ENCODE results near the gene IQSEC3.
"Not testable (repeated sequence)": the region's sequence is repeated elsewhere in the genome, so short reads cannot be mapped to it uniquely, and the experiment has no call there.

The IQSEC3 gene

DNA sequence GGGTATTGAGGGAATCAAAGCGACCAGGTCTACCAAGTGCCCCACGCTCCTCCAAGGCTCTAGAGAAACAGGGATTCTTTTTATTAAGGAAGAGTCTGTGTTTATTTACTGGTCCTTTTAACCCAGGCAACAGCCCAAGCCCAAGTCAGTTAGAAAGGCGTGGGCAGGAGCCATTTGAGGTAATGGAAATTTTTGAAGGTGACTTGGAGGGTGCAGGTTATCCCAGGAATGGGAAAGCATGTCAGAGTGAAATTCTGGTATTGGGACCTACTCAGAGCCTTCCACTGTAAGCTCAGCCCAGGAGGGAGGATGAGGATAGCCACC is 144.5 kb downstream of the IQSEC3 start:
- peaks cover 25 to 38% of the 10 kb centered on the region in 2 donors for H3K4me1 ChIP-seq (ENCODE audit: control insufficient read depth in 1 of 2, insufficient read depth in 2 of 2, low read length in 2 of 2)
- H3K4me3 ChIP-seq (ENCODE audit: low read depth in 1 of 2, low read length in 2 of 2) = no peak overlapping the region
- no peaks in the 10 kb centered on the region for H3K9me3 ChIP-seq (ENCODE audit: control insufficient read depth in 1 of 2, low read length in 2 of 2)
- no peak overlapping the region for H3K27ac ChIP-seq (ENCODE audit: low read depth, low read length)
- no peak overlapping the region for H3K9ac ChIP-seq (ENCODE audit: low read depth in 1 of 2, low read length in 2 of 2)
- H3K36me3 ChIP-seq (ENCODE audit: control insufficient read depth in 1 of 2, insufficient read depth in 2 of 2, low read length in 2 of 2) = no peaks in the 10 kb centered on the region
- H3K27me3 ChIP-seq (ENCODE audit: control insufficient read depth in 1 of 2, insufficient read depth in 2 of 2, low read length in 2 of 2) = peaks cover 0 to 6% of the 10 kb centered on the region in 2 donors

GRCh38 chr12:211639-212414 is 145.3 kb downstream of the IQSEC3 start:
- Histone ChIP-seq H3K27ac (ENCODE audit: low read depth, low read length) (no peak overlapping the region), H3K4me1 (ENCODE audit: control insufficient read depth in 1 of 2, insufficient read depth in 2 of 2, low read length in 2 of 2) (peaks cover 25 to 38% of the 10 kb centered on the region in 2 donors), H3K27me3 (ENCODE audit: control insufficient read depth in 1 of 2, insufficient read depth in 2 of 2, low read length in 2 of 2) (peaks cover 0 to 6% of the 10 kb centered on the region in 2 donors), H3K4me3 (ENCODE audit: low read depth in 1 of 2, low read length in 2 of 2) (peak overlapping the region in 1 of 2 donors; percentile 60), H3K9ac (ENCODE audit: low read depth in 1 of 2, low read length in 2 of 2) (no peak overlapping the region), H3K36me3 (ENCODE audit: control insufficient read depth in 1 of 2, insufficient read depth in 2 of 2, low read length in 2 of 2) (no peaks in the 10 kb centered on the region), H3K9me3 (ENCODE audit: control insufficient read depth in 1 of 2, low read length in 2 of 2) (no peaks in the 10 kb centered on the region)

- Histone ChIP-seq H3K9ac (ENCODE audit: low read depth in 1 of 2, low read length in 2 of 2) (no peak overlapping the region), H3K4me3 (ENCODE audit: low read depth in 1 of 2, low read length in 2 of 2) (peak overlapping the region; percentile 57 to 60), H3K36me3 (ENCODE audit: control insufficient read depth in 1 of 2, insufficient read depth in 2 of 2, low read length in 2 of 2) (no peaks in the 10 kb centered on the region), H3K27ac (ENCODE audit: low read depth, low read length) (no peak overlapping the region), H3K4me1 (ENCODE audit: control insufficient read depth in 1 of 2, insufficient read depth in 2 of 2, low read length in 2 of 2) (peaks cover 25 to 38% of the 10 kb centered on the region in 2 donors), H3K27me3 (ENCODE audit: control insufficient read depth in 1 of 2, insufficient read depth in 2 of 2, low read length in 2 of 2) (peaks cover 0 to 6% of the 10 kb centered on the region in 2 donors), H3K9me3 (ENCODE audit: control insufficient read depth in 1 of 2, low read length in 2 of 2) (no peaks in the 10 kb centered on the region)
These were observed 145.8 kb downstream of the IQSEC3 start for GRCh38 chr12:212415-212714.

DNA sequence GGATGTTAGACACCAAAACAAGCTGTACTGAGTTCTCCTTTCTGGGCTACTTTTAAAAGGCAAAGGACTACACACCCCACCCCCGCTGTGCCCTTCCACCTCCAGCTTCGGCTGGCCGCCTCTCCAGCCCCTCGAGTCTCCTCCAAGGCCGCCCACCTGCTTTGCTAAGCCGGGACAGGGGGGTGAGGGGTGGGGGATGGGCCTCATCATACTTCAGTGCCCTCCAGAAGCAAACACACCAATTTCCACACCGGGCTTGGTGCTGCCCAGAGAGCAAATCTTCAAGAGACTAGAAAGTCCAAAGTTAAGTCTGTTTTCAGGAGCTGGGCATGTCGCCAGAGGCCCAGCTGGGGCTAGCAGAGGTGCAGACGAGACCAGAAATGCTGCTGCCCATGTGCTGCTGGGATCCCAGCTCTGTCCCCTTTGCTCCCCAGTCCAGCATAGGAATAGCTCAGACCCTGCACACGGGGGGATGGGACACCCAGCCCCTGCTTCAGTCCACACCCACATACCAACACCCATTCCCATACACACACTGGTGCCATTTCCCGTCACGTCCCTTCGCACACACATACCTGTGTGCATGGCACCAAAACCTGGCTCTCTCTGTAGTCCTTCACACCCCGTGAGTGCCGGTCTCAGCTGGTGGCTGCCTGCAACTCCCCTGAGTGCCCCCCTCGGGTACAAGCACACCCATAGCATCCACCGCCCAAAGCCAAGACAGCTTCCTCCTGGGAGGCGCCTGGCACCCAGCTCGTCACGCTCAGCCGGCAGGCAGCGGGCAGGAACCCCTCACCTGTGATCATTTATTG is 146.4 kb downstream of the IQSEC3 start:
- Histone ChIP-seq H3K36me3 (ENCODE audit: control insufficient read depth in 1 of 2, insufficient read depth in 2 of 2, low read length in 2 of 2) (no peaks in the 10 kb centered on the region), H3K27ac (ENCODE audit: low read depth, low read length) (no peak overlapping the region), H3K4me3 (ENCODE audit: low read depth in 1 of 2, low read length in 2 of 2) (peak overlapping the region; percentile 57 to 60), H3K9ac (ENCODE audit: low read depth in 1 of 2, low read length in 2 of 2) (no peak overlapping the region), H3K9me3 (ENCODE audit: control insufficient read depth in 1 of 2, low read length in 2 of 2) (no peaks in the 10 kb centered on the region), H3K27me3 (ENCODE audit: control insufficient read depth in 1 of 2, insufficient read depth in 2 of 2, low read length in 2 of 2) (peaks cover 0 to 6% of the 10 kb centered on the region in 2 donors), H3K4me1 (ENCODE audit: control insufficient read depth in 1 of 2, insufficient read depth in 2 of 2, low read length in 2 of 2) (peaks cover 25 to 38% of the 10 kb centered on the region in 2 donors)

DNA sequence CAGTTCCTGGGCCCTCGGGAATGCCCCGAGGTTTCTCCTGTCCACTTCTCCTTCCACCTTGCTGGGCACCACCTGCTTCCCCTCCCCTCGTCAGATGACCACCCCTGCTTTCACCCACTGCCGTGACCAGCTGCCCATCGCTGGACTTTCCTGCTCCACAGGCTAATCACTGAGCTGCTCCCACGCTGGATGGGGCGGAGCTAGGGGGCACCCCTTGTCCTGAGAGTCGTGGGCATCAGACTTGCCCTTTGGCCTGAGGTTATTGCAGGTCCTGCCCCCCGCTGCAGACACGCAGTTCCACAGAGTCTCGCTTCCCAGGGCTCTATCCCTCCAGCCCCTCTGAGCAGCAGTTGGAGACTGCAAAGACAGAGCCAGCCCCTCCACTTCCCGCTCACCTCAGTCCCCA is 147.0 kb downstream of the IQSEC3 start:
- Histone ChIP-seq H3K27me3 (ENCODE audit: control insufficient read depth in 1 of 2, insufficient read depth in 2 of 2, low read length in 2 of 2) (peaks cover 0 to 6% of the 10 kb centered on the region in 2 donors), H3K9ac (ENCODE audit: low read depth in 1 of 2, low read length in 2 of 2) (peak overlapping the region; percentile 9 to 12), H3K9me3 (ENCODE audit: control insufficient read depth in 1 of 2, low read length in 2 of 2) (no peaks in the 10 kb centered on the region), H3K36me3 (ENCODE audit: control insufficient read depth in 1 of 2, insufficient read depth in 2 of 2, low read length in 2 of 2) (no peaks in the 10 kb centered on the region), H3K27ac (ENCODE audit: low read depth, low read length) (no peak overlapping the region), H3K4me3 (ENCODE audit: low read depth in 1 of 2, low read length in 2 of 2) (peak overlapping the region; percentile 57 to 60), H3K4me1 (ENCODE audit: control insufficient read depth in 1 of 2, insufficient read depth in 2 of 2, low read length in 2 of 2) (peaks cover 25 to 38% of the 10 kb centered on the region in 2 donors)

DNA sequence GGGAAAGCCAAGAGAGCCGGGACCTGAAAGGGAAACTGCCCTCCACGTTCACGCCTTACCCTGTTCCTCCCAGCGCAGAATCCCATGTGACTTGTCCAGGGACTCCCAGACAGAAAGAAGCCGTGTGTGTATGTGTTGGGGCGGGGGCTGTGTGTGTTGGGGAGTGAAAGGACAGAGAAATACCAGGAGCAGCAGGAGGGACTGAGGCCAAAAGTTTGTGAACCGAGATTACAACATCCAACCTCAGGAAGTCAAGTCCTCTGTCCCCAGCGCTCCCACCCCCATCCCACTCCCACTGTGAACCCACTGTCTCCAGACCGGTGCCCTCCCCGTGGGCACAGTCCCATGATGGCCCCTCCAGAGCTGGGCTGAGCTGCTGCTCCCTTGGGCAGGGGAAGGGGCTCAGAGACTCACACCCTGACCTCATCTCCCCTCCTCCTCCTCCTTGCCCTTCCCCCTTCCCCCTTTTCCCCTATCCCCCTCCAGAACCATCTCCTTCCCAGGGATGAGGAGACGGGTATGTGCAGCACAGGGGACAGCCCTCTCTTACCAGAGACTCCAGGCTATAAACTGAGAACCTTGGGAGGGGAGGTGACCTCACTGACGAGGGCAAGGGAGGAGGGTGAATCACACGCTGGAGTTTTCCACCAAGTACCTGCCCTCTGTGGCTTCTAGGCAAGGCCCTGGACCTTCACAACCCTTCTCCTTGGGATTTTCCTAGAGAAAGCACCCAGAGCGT is 147.6 kb downstream of the IQSEC3 start, which contains the start of gene SLC6A12:
SLC6A12 (minus strand) TSS at position 155 of the 739 bp plus-strand sequence. CDS start 4,171 bp downstream, outside the sequence.
- Histone ChIP-seq H3K4me3 (ENCODE audit: low read depth in 1 of 2, low read length in 2 of 2) (peak within 1 kb of the TSS; percentile 57 to 60), H3K27me3 (ENCODE audit: control insufficient read depth in 1 of 2, insufficient read depth in 2 of 2, low read length in 2 of 2) (peaks cover 0 to 6% of the 10 kb centered on the region in 2 donors), H3K9me3 (ENCODE audit: control insufficient read depth in 1 of 2, low read length in 2 of 2) (no peaks in the 10 kb centered on the region), H3K27ac (ENCODE audit: low read depth, low read length) (peak within 1 kb of the TSS; percentile 28), H3K9ac (ENCODE audit: low read depth in 1 of 2, low read length in 2 of 2) (peak within 1 kb of the TSS; percentile 9 to 12), H3K36me3 (ENCODE audit: control insufficient read depth in 1 of 2, insufficient read depth in 2 of 2, low read length in 2 of 2) (no peaks in the 10 kb centered on the region), H3K4me1 (ENCODE audit: control insufficient read depth in 1 of 2, insufficient read depth in 2 of 2, low read length in 2 of 2) (peaks cover 25 to 38% of the 10 kb centered on the region in 2 donors)

DNA sequence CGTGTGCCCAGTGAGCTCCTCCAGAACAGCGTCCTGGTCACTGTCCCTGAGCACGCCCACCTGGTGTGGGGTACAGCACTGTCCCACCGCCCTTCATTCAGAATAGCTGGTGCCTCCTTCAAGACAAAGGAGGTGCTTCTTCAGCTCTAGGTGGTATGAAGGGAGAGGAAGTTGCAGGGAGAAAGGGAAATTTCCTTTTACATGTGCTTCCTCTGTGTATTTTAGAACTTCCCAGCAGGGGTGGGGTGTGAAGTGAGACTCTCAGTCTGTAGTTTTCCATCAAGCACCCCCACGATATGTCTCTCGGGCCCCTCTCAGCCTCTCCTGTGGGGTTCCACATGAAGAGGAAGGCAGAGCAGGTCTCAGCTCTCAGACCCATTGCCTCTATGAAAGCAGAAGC is 148.5 kb downstream of the IQSEC3 start:
- H3K27ac ChIP-seq (ENCODE audit: low read depth, low read length) = no peak overlapping the region
- peaks cover 0 to 6% of the 10 kb centered on the region in 2 donors for H3K27me3 ChIP-seq (ENCODE audit: control insufficient read depth in 1 of 2, insufficient read depth in 2 of 2, low read length in 2 of 2)
- H3K36me3 ChIP-seq (ENCODE audit: control insufficient read depth in 1 of 2, insufficient read depth in 2 of 2, low read length in 2 of 2) = no peaks in the 10 kb centered on the region
- H3K9ac ChIP-seq (ENCODE audit: low read depth in 1 of 2, low read length in 2 of 2) = no peak overlapping the region
- no peaks in the 10 kb centered on the region for H3K9me3 ChIP-seq (ENCODE audit: control insufficient read depth in 1 of 2, low read length in 2 of 2)
- H3K4me3 ChIP-seq (ENCODE audit: low read depth in 1 of 2, low read length in 2 of 2) = no peak overlapping the region
- peaks cover 25 to 38% of the 10 kb centered on the region in 2 donors for H3K4me1 ChIP-seq (ENCODE audit: control insufficient read depth in 1 of 2, insufficient read depth in 2 of 2, low read length in 2 of 2)

GRCh38 chr12:217029-217428 is 150.5 kb downstream of the IQSEC3 start:
- H3K9ac ChIP-seq (ENCODE audit: low read depth in 1 of 2, low read length in 2 of 2); H3K4me3 ChIP-seq (ENCODE audit: low read depth in 1 of 2, low read length in 2 of 2); H3K9me3 ChIP-seq (ENCODE audit: control insufficient read depth in 1 of 2, low read length in 2 of 2); H3K27me3 ChIP-seq (ENCODE audit: control insufficient read depth in 1 of 2, insufficient read depth in 2 of 2, low read length in 2 of 2); H3K36me3 ChIP-seq (ENCODE audit: control insufficient read depth in 1 of 2, insufficient read depth in 2 of 2, low read length in 2 of 2); H3K27ac ChIP-seq (ENCODE audit: low read depth, low read length): not testable (repeated sequence)
- H3K4me1 ChIP-seq (ENCODE audit: control insufficient read depth in 1 of 2, insufficient read depth in 2 of 2, low read length in 2 of 2) = peaks cover 18 to 23% of the 10 kb centered on the region in 2 donors

GRCh38 chr12:218221-218620 is 151.7 kb downstream of the IQSEC3 start:
- H3K27ac ChIP-seq (ENCODE audit: low read depth, low read length) = no peak overlapping the region

More at GRCh38 chr12:218221-218620, 151.7 kb downstream of the IQSEC3 start:
- Histone ChIP-seq H3K36me3 (ENCODE audit: control insufficient read depth in 1 of 2, insufficient read depth in 2 of 2, low read length in 2 of 2) (no peaks in the 10 kb centered on the region), H3K9me3 (ENCODE audit: control insufficient read depth in 1 of 2, low read length in 2 of 2) (no peaks in the 10 kb centered on the region), H3K4me3 (ENCODE audit: low read depth in 1 of 2, low read length in 2 of 2) (no peak overlapping the region), H3K9ac (ENCODE audit: low read depth in 1 of 2, low read length in 2 of 2) (no peak overlapping the region), H3K4me1 (ENCODE audit: control insufficient read depth in 1 of 2, insufficient read depth in 2 of 2, low read length in 2 of 2) (peaks cover 7 to 11% of the 10 kb centered on the region in 2 donors), H3K27me3 (ENCODE audit: control insufficient read depth in 1 of 2, insufficient read depth in 2 of 2, low read length in 2 of 2) (no peaks in the 10 kb centered on the region)
